CD4-positive, CD25-positive, alpha-beta regulatory T cell (primary cell): ENCODE data around the gene NEAT1. TPM values are rescaled to one million over a fixed set of nuclear protein-coding genes. Genes with fewer than 3 reads are reported as not detected.

Experiments
- ATAC-seq, 2 donors: fragments of 150-1000 bp; cut with Tn5 transposase; one replicate each; pipeline ENCODE4 v1.10.0; 2021; ENCODE audit warnings: low read depth in 2 of 2, moderate number of reproducible peaks in 2 of 2, moderate library complexity in 1 of 2
- DNase-seq, 3 donors: peaks; one replicate each; pipeline versions ENCODE4 v3.0.0 to v3.0.0-alpha.2; 2012 to 2022; ENCODE audit warnings: mixed read lengths in 1 of 3
- H3K27ac ChIP-seq: one replicate; pipeline ENCODE4 v1.7.0; 2013; ENCODE audit warnings: mild to moderate bottlenecking, low read length; ENCODE audit not compliant: insufficient read depth, poor library complexity, severe bottlenecking
- H3K27me3 ChIP-seq: one replicate; pipeline ENCODE4 v1.7.0; 2013; ENCODE audit warnings: low read length; ENCODE audit not compliant: control insufficient read depth, insufficient read depth
- H3K36me3 ChIP-seq: one replicate; pipeline ENCODE4 v1.7.0; 2013; ENCODE audit warnings: mild to moderate bottlenecking, low read length, moderate library complexity; ENCODE audit not compliant: control insufficient read depth, insufficient read depth
- H3K4me1 ChIP-seq: 2 replicates; pipeline ENCODE4 v1.7.0; 2013; ENCODE audit warnings: mild to moderate bottlenecking, low read length; ENCODE audit not compliant: insufficient read depth, control insufficient read depth, poor library complexity, severe bottlenecking
- H3K4me3 ChIP-seq: one replicate; pipeline ENCODE4 v1.7.0; 2013; ENCODE audit warnings: low read depth, mild to moderate bottlenecking, low read length, moderate library complexity
- H3K9me3 ChIP-seq, 2 experiments: 1 replicate in 1 of 2; 2 replicates in 1 of 2; pipeline ENCODE4 v1.7.0; 2013; ENCODE audit warnings: low read length in 2 of 2, mild to moderate bottlenecking in 1 of 2, moderate library complexity in 1 of 2; ENCODE audit not compliant: control insufficient read depth in 2 of 2
- H3K27ac Mint-ChIP-seq, 3 donors: one replicate each; pipeline ENCODE4 v1.8.0; 2020 to 2022; ENCODE audit warnings: mild to moderate bottlenecking in 3 of 3, mixed read lengths in 3 of 3, moderate library complexity in 2 of 3
- H3K27me3 Mint-ChIP-seq: one replicate; pipeline ENCODE4 v1.8.0; 2022; ENCODE audit warnings: mild to moderate bottlenecking, mixed read lengths
- H3K36me3 Mint-ChIP-seq: one replicate; pipeline ENCODE4 v1.8.0; 2020; ENCODE audit warnings: mixed read lengths
- H3K4me1 Mint-ChIP-seq, 4 donors: one replicate each; pipeline ENCODE4 v1.8.0; 2020 to 2022; ENCODE audit warnings: mixed read lengths in 4 of 4, mild to moderate bottlenecking in 1 of 4
- H3K4me3 Mint-ChIP-seq, 4 donors: one replicate each; pipeline ENCODE4 v1.8.0; 2020 to 2022; ENCODE audit warnings: mild to moderate bottlenecking in 4 of 4, mixed read lengths in 4 of 4, moderate library complexity in 3 of 4
- H3K9me3 Mint-ChIP-seq, 7 donors: one replicate each; pipeline ENCODE4 v1.8.0; 2020 to 2022; ENCODE audit warnings: mixed read lengths in 7 of 7, mild to moderate bottlenecking in 3 of 7, moderate library complexity in 2 of 7
- polyA plus RNA-seq, 4 donors: library from polyadenylated mRNA; unstranded; fragments of 300-500 nt; fragmentation: Illumina TruSeq; gene quantifications; one replicate each; pipeline ENCODE4 v1.2.3, GENCODE V29; 2021
- total RNA-seq: library from RNA; stranded (reverse); gene quantifications from one replicate; pipeline ENCODE4 v1.2.3, GENCODE V29; 2022

Gene NEAT1
- total and polyA plus RNA-seq, 5 donors from 2014 or later, result 1.4 to 890 (median 2.1) TPM

- no peak overlapping the region for H3K4me3 Mint-ChIP-seq
- Histone ChIP-seq H3K4me1 (peaks cover 37% of the 10 kb centered on the region), H3K27ac (no peak overlapping the region), H3K9me3 (no peaks in the 10 kb centered on the region), H3K27me3 (no peaks in the 10 kb centered on the region), H3K36me3 (peaks cover 43% of the 10 kb centered on the region), H3K4me3 (no peak overlapping the region)
- ATAC-seq, result no peak
- peaks cover 0 to 49% (median 21%) of the 10 kb centered on the region in 4 donors for H3K4me1 Mint-ChIP-seq
- DNase-seq, result no peak
- H3K9me3 Mint-ChIP-seq, result no peaks in the 10 kb centered on the region
- H3K27ac Mint-ChIP-seq, result peak overlapping the region in 2 of 3 donors; percentile 20 to 67
- H3K36me3 Mint-ChIP-seq, result peaks cover 11% of the 10 kb centered on the region
- no peaks in the 10 kb centered on the region for H3K27me3 Mint-ChIP-seq
These were observed 30.3 kb upstream of the NEAT1 start for GRCh38 chr11:65392186-65392829.

- no peak for DNase-seq
- no peaks in the 10 kb centered on the region for H3K9me3 Mint-ChIP-seq
- H3K27ac Mint-ChIP-seq, result peak overlapping the region in 1 of 3 donors; percentile 20
- H3K27me3 Mint-ChIP-seq, result no peaks in the 10 kb centered on the region
- no peak for ATAC-seq
- Histone ChIP-seq H3K36me3 (peaks cover 46% of the 10 kb centered on the region), H3K27ac (no peak overlapping the region), H3K9me3 (no peaks in the 10 kb centered on the region), H3K27me3 (no peaks in the 10 kb centered on the region), H3K4me3 (no peak overlapping the region), H3K4me1 (peaks cover 31% of the 10 kb centered on the region)
- peaks cover 0 to 46% (median 21%) of the 10 kb centered on the region in 4 donors for H3K4me1 Mint-ChIP-seq
- no peak overlapping the region for H3K4me3 Mint-ChIP-seq
- peaks cover 13% of the 10 kb centered on the region for H3K36me3 Mint-ChIP-seq
These were observed 29.7 kb upstream of the NEAT1 start for GRCh38 chr11:65392899-65393298.

- no peak overlapping the region for H3K4me3 ChIP-seq
- Mint-ChIP-seq H3K27me3 (no peaks in the 10 kb centered on the region), H3K36me3 (peaks cover 15% of the 10 kb centered on the region), H3K4me3 (no peak overlapping the region), H3K9me3 (no peaks in the 10 kb centered on the region), H3K27ac (no peak overlapping the region), H3K4me1 (peaks cover 0 to 39% (median 17%) of the 10 kb centered on the region in 4 donors)
- H3K9me3 ChIP-seq, result no peaks in the 10 kb centered on the region
- ATAC-seq (no peak), DNase-seq (no peak)
- H3K27ac ChIP-seq, result no peak overlapping the region
- peaks cover 48% of the 10 kb centered on the region for H3K36me3 ChIP-seq
- no peaks in the 10 kb centered on the region for H3K27me3 ChIP-seq
- H3K4me1 ChIP-seq, result peaks cover 24% of the 10 kb centered on the region
These were observed 29.0 kb upstream of the NEAT1 start for GRCh38 chr11:65393513-65394079.

- Histone ChIP-seq H3K4me1 (peaks cover 18% of the 10 kb centered on the region), H3K36me3 (peaks cover 50% of the 10 kb centered on the region), H3K4me3 (no peak overlapping the region), H3K9me3 (no peaks in the 10 kb centered on the region), H3K27me3 (no peaks in the 10 kb centered on the region), H3K27ac (no peak overlapping the region)
- no peak overlapping the region for H3K27ac Mint-ChIP-seq
- peaks cover 16% of the 10 kb centered on the region for H3K36me3 Mint-ChIP-seq
- ATAC-seq (no peak), DNase-seq (no peak)
- peaks cover 0 to 34% (median 12%) of the 10 kb centered on the region in 4 donors for H3K4me1 Mint-ChIP-seq
- no peaks in the 10 kb centered on the region for H3K27me3 Mint-ChIP-seq
- no peaks in the 10 kb centered on the region for H3K9me3 Mint-ChIP-seq
- H3K4me3 Mint-ChIP-seq, result no peak overlapping the region
These were observed 28.5 kb upstream of the NEAT1 start for GRCh38 chr11:65394125-65394536.

- Mint-ChIP-seq H3K27me3 (no peaks in the 10 kb centered on the region), H3K9me3 (no peaks in the 10 kb centered on the region), H3K4me1 (peaks cover 0 to 18% (median 3%) of the 10 kb centered on the region in 4 donors), H3K27ac (no peak overlapping the region), H3K4me3 (no peak overlapping the region), H3K36me3 (peaks cover 16% of the 10 kb centered on the region)
- ATAC-seq, result no peak
- DNase-seq, result no peak
- Histone ChIP-seq H3K36me3 (peaks cover 54% of the 10 kb centered on the region), H3K4me1 (no peaks in the 10 kb centered on the region), H3K4me3 (no peak overlapping the region), H3K27me3 (no peaks in the 10 kb centered on the region), H3K9me3 (no peaks in the 10 kb centered on the region), H3K27ac (no peak overlapping the region)
These were observed 26.6 kb upstream of the NEAT1 start for GRCh38 chr11:65395961-65396530.

- Histone ChIP-seq H3K27me3 (no peaks in the 10 kb centered on the region), H3K4me3 (no peak overlapping the region), H3K9me3 (no peaks in the 10 kb centered on the region), H3K27ac (no peak overlapping the region), H3K4me1 (no peaks in the 10 kb centered on the region), H3K36me3 (peaks cover 55% of the 10 kb centered on the region)
- Mint-ChIP-seq H3K27me3 (no peaks in the 10 kb centered on the region), H3K4me3 (no peak overlapping the region), H3K4me1 (peaks cover 0 to 13% (median 3%) of the 10 kb centered on the region in 4 donors), H3K36me3 (peaks cover 20% of the 10 kb centered on the region), H3K27ac (peak overlapping the region in 2 of 3 donors; percentile 32 to 72), H3K9me3 (no peaks in the 10 kb centered on the region)
- DNase-seq, result no peak
- ATAC-seq, result no peak
These were observed 25.5 kb upstream of the NEAT1 start for GRCh38 chr11:65396769-65397745.

- no peak overlapping the region for H3K27ac Mint-ChIP-seq
- Histone ChIP-seq H3K4me3 (no peak overlapping the region), H3K27me3 (no peaks in the 10 kb centered on the region), H3K36me3 (peaks cover 57% of the 10 kb centered on the region), H3K4me1 (no peaks in the 10 kb centered on the region), H3K9me3 (no peaks in the 10 kb centered on the region), H3K27ac (no peak overlapping the region)
- peaks cover 21% of the 10 kb centered on the region for H3K36me3 Mint-ChIP-seq
- H3K4me1 Mint-ChIP-seq, result peaks cover 0 to 11% (median 3%) of the 10 kb centered on the region in 4 donors
- H3K9me3 Mint-ChIP-seq, result no peaks in the 10 kb centered on the region
- DNase-seq, result no peak
- H3K4me3 Mint-ChIP-seq, result no peak overlapping the region
- H3K27me3 Mint-ChIP-seq, result no peaks in the 10 kb centered on the region
- ATAC-seq, result no peak
These were observed 24.2 kb upstream of the NEAT1 start for GRCh38 chr11:65398362-65398910.
